ENCODE data around the gene CYBC1.
"Not testable (repeated sequence)": the region's sequence is repeated elsewhere in the genome, so short reads cannot be mapped to it uniquely, and the experiment has no call there.

Gene CYBC1

GRCh38 chr17:82412535-82413520 is 37.7 kb downstream of the CYBC1 start:
- no peak for DNase-seq (ENCODE audit: low read depth, low spot score)
- no peak overlapping the region for H3K27ac ChIP-seq

- not testable (repeated sequence) for DNase-seq (ENCODE audit: low read depth, low spot score); H3K27ac ChIP-seq
Observed at GRCh38 chr17:82412081-82412480, 38.5 kb downstream of the CYBC1 start.

GRCh38 chr17:82411396-82412053 is 39.0 kb downstream of the CYBC1 start:
- no peak for DNase-seq (ENCODE audit: low read depth, low spot score)
- H3K27ac ChIP-seq = no peak overlapping the region

DNA sequence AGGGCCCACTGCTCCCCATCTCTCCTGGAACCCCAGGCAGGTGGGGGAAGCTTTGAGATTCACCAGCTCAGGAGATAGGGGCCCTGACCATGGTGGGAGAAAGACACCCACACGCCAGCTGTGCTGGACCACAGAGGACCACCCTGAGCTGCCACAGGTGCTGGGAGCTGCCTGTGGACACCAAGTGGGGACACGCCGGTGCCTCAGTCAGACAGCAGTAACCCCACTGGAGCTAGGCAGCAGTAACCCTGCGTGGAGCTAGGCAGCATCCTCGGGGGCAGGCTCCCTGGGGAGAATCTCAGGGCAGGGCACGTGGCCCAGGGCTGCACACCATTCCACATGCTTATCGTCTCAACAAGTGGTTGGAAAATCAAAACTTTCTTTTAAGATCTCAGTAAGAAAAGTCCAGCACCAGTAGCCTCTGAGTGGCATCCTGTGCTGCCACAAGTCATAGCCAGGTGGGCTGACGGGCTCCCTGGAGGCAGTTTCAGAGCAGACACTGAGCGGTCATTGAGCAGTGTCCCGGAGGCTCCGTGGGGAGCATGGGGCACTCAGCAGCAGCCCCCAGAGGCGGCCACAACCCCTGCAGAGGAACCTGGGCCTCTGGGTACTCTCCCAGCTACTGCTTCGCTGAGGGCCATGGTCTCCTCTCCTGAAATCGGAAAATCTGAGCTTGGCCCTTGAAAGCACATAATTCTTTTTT is 40.4 kb downstream of the CYBC1 start:
- H3K27ac ChIP-seq = no peak overlapping the region
- no peak for DNase-seq (ENCODE audit: low read depth, low spot score)

GRCh38 chr17:82408938-82409318 is 41.6 kb downstream of the CYBC1 start:
- no peak for DNase-seq (ENCODE audit: low read depth, low spot score)
- H3K27ac ChIP-seq = no peak overlapping the region

- DNase-seq (ENCODE audit: low read depth, low spot score) = no peak
- H3K27ac ChIP-seq = no peak overlapping the region
Observed at GRCh38 chr17:82408288-82408937, 42.1 kb downstream of the CYBC1 start.

GRCh38 chr17:82407255-82407654 is 43.3 kb downstream of the CYBC1 start:
- no peak overlapping the region for H3K27ac ChIP-seq
- DNase-seq (ENCODE audit: low read depth, low spot score) = no peak

DNA sequence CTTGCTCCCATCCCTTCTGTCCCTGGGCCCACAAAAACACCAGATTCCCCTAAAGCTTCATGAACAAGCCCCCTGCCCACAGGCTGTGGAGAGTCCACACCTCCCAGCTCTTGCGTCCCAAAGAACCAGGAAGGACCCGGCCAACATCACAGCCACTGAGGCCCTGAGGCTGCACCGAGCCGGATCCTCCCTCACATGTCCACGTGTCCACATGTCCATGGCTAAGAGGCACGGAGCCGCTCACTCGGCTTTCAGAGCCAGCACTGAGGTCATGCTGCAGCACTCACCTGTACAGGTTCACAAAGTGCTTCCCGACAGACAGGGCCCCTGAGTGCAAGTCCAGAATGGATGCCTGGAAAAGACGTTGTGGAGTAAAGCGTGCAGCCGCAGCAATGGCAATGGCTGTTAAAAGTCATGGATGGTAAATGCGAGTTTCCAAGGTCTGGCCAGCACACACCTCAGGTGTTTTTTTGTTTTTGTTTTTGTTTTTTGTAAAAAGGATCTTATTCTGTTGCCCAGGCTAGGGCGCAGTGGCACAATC is 44.4 kb downstream of the CYBC1 start:
- no peak overlapping the region for H3K27ac ChIP-seq
- no peak for DNase-seq (ENCODE audit: low read depth, low spot score)

GRCh38 chr17:82405051-82405450 is 45.5 kb downstream of the CYBC1 start:
- DNase-seq (ENCODE audit: low read depth, low spot score) = no peak
- no peak overlapping the region for H3K27ac ChIP-seq

GRCh38 chr17:82403662-82404660 is 46.6 kb downstream of the CYBC1 start:
- no peak overlapping the region for H3K27ac ChIP-seq
- DNase-seq (ENCODE audit: low read depth, low spot score) = no peak

- H3K27ac ChIP-seq = no peak overlapping the region
- no peak for DNase-seq (ENCODE audit: low read depth, low spot score)
Observed at GRCh38 chr17:82402865-82403264, 47.7 kb downstream of the CYBC1 start.

GRCh38 chr17:82400830-82401229 is 49.7 kb downstream of the CYBC1 start:
- no peak for DNase-seq (ENCODE audit: low read depth, low spot score)
- no peak overlapping the region for H3K27ac ChIP-seq

DNA sequence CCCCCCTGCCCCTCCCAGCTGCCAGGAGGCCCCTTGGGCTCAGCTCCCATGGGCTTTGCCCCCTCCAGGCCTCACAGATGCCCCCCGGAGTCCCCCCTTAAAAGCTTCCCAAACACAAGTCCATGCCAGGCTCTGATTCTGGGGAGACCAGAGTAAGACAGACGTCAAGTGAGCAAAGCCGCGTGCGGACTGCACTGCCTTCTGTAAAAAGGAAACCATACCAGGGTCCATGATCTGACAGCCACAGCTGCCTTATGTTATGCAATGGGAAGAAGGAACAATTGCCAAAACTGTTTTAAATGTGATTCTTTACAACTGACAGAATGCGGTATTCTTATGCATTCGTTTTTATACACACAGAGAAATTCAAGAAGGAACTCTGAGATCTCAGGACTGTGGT is 50.3 kb downstream of the CYBC1 start:
- no peak for DNase-seq (ENCODE audit: low read depth, low spot score)
- H3K27ac ChIP-seq = no peak overlapping the region

DNA sequence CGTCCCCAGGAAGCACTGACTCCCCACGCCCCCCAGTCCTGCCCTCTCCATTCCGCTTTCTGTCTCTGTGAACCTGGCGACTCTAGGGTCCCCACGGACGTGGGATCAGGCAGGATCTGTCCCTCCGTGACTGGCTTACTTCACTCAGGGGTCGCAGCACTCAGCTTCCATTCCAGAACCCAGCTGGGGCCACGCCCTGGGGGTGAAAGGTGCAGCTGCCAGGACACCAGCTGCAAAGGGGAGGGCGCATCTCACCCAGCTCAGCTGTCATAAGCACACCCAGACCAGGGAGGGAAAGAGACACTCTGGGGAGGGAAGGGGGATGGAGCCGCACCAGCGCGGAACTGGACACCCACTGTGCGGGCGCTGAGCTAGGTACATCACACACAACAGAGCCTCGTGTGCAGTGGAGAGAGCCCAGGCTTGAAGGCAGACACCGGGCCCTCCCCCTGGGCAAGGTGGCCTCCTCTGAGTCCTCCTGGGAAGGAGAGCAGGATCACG is 50.9 kb downstream of the CYBC1 start:
- no peak overlapping the region for H3K27ac ChIP-seq
- no peak for DNase-seq (ENCODE audit: low read depth, low spot score)

DNA sequence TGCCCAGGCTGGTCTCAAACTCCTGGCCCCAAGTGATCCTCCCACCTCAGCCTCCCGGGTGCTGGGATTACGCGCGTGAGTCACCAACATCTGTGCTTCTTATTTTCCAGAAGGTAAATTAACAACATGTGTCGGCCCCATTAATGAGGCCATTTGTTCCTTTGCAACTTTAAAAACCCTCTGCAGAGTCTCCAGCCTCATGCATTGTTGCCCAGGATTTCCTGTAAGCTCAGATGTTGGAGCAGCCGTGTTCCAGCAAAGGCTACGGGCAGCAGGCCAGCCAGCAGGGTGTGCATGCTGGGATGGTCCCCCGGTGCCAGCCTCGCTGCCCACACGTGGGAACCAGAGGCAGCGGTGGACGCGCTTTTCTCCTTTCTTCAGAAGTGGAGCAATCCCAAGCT is 51.5 kb downstream of the CYBC1 start:
- no peak for DNase-seq (ENCODE audit: low read depth, low spot score)
- no peak overlapping the region for H3K27ac ChIP-seq

- H3K27ac ChIP-seq = no peak overlapping the region
- no peak for DNase-seq (ENCODE audit: low read depth, low spot score)
Observed at GRCh38 chr17:82397449-82398335, 52.9 kb downstream of the CYBC1 start.

GRCh38 chr17:82396601-82397435 is 53.7 kb downstream of the CYBC1 start:
- no peak overlapping the region for H3K27ac ChIP-seq
- DNase-seq (ENCODE audit: low read depth, low spot score) = no peak

Measured in epithelial cell of prostate (primary cell).